GM12878 (cell line): Measurements from ENCODE around the gene HIVEP3. TPM values are rescaled to one million over a fixed set of nuclear protein-coding genes. Genes with fewer than 3 reads are reported as not detected.

Source experiments
- ATAC-seq: fragments of 200-7000 bp; cut with Tn5 transposase; 3 replicates; pipeline ENCODE4 v1.9.1; 2020; ENCODE audit warnings: mild to moderate bottlenecking, moderate library complexity
- BruUV-seq: library from RNA; stranded (reverse); fragments of 400-500 nt; replicated peaks from 2 replicates; lab custom pipeline; 2021; lab: Mats Ljungman, UMichigan
- CTCF ChIA-PET: fragments of 300-600 bp; sonication (Branson Sonifier 250); formaldehyde crosslinking; extraction: SDS; loops from one replicate; lab custom pipeline; 2021; ENCODE audit warnings: inconsistent platforms; lab: Yijun Ruan, JAX
- POLR2A ChIA-PET: fragments of 350-600 bp; formaldehyde crosslinking; extraction: SDS; loops from one replicate; lab custom pipeline; 2021; ENCODE audit warnings: inconsistent platforms; lab: Charles Lee
- RAD21 ChIA-PET: fragments of 300-600 bp; sonication (Branson Sonifier 250); formaldehyde crosslinking; loops from one replicate; lab custom pipeline; 2023; ENCODE audit warnings: antibody characterized with exemption; ENCODE audit not compliant: unreplicated experiment; lab: Charles Lee
- SMC1A ChIA-PET: fragments of 300-600 bp; sonication (Branson Sonifier 250); formaldehyde crosslinking; loops from one replicate; lab custom pipeline; 2023; ENCODE audit not compliant: unreplicated experiment, uncharacterized antibody; lab: Charles Lee
- DNase-seq: peaks from one replicate; pipeline ENCODE4 v3.0.0-alpha.2; 2011; ENCODE audit warnings: low read depth, low spot score
- FAIRE-seq: peaks from 3 replicates; lab custom pipeline; 2011; peaks lifted over from hg19 to GRCh38; lab: Jason Lieb, UNC
- H2AFZ ChIP-seq: 2 replicates; pipeline ENCODE4 v1.6.0; 2011; ENCODE audit warnings: low read depth, low read length, control low read depth; ENCODE audit not compliant: control insufficient read depth
- H3K27ac ChIP-seq: 2 replicates; pipeline ENCODE4 v1.5.1; 2011; ENCODE audit warnings: control low read depth; ENCODE audit not compliant: control insufficient read depth, insufficient read depth
- H3K27me3 ChIP-seq, 2 experiments: replicated peaks in 1 of 2; 2 replicates each; pipeline versions ENCODE4 v1.6.0 to v1.6.1; 2011; ENCODE audit warnings: low read length in 1 of 2; ENCODE audit not compliant: control insufficient read depth in 2 of 2, insufficient read depth in 2 of 2
- H3K36me3 ChIP-seq, 2 experiments: 2 replicates each; pipeline ENCODE4 v1.5.1; 2011; ENCODE audit warnings: low read length in 1 of 2; ENCODE audit not compliant: control insufficient read depth in 2 of 2, insufficient read depth in 2 of 2
- H3K4me1 ChIP-seq: 2 replicates; pipeline ENCODE4 v1.6.1; 2011; ENCODE audit warnings: mild to moderate bottlenecking, low read length, moderate library complexity, mixed read lengths; ENCODE audit not compliant: control insufficient read depth, insufficient read depth
- H3K4me2 ChIP-seq: 2 replicates; pipeline ENCODE4 v1.6.0; 2011; ENCODE audit warnings: control low read depth; ENCODE audit not compliant: control insufficient read depth, insufficient read depth
- H3K4me3 ChIP-seq: fragments of 200-600 bp; sonication (generic); 2 replicates; pipeline ENCODE4 v1.5.1; 2016
- H3K79me2 ChIP-seq: 2 replicates; pipeline ENCODE4 v1.6.0; 2011; ENCODE audit warnings: low read length; ENCODE audit not compliant: control insufficient read depth, insufficient read depth
- H3K9ac ChIP-seq: 2 replicates; pipeline ENCODE4 v1.8.0; 2011; ENCODE audit warnings: low read length, control low read depth, mixed read lengths; ENCODE audit not compliant: control insufficient read depth, insufficient read depth
- H3K9me3 ChIP-seq: replicated peaks from 3 replicates; pipeline ENCODE4 v1.5.1; 2011; ENCODE audit warnings: mild to moderate bottlenecking, low read length; ENCODE audit not compliant: control insufficient read depth, insufficient read depth
- H4K20me1 ChIP-seq: 2 replicates; pipeline ENCODE4 v1.6.0; 2011; ENCODE audit not compliant: control insufficient read depth, insufficient read depth
- EZH2 ChIP-seq: IDR thresholded peaks from 2 replicates; pipeline ENCODE4 v1.6.1; 2012; ENCODE audit warnings: low read depth, mild to moderate bottlenecking, control low read depth, inconsistent platforms, low read length, borderline replicate concordance; ENCODE audit not compliant: control insufficient read depth
- WGBS: methylation state at CpG from one replicate; pipeline ENCODE4 v1.1.6; 2016; ENCODE audit warnings: low lambda C conversion rate; ENCODE audit not compliant: insufficient replicate concordance, insufficient coverage; ENCODE audit errors: missing lambda C conversion rate; 5-methylcytosine and 5-hydroxymethylcytosine counted together
- in situ Hi-C: fragments of 300-500 bp; cut with MboI; formaldehyde crosslinking; loops from 9 replicates; pipeline ENCODE4 v1.14.3; 2018; ENCODE audit warnings: mixed read lengths
- intact Hi-C: fragments of 100-400 bp; cut with micrococcal nuclease; formaldehyde crosslinking; loops from one replicate; pipeline ENCODE4 v1.14.2; 2022; ENCODE audit not compliant: unreplicated experiment
- polyA plus RNA-seq, 11 experiments: library from polyadenylated mRNA; depleted of rRNA in 4 of 11; unstranded in 6 of 11; stranded (reverse) in 5 of 11; fragments of >200 nt; fragmentation: Nextera tagmentation in 4 of 11; fragmentation: Illumina TruSeq in 1 of 11; extraction: Ambion mirVana in 4 of 11; extraction: Trizol in 1 of 11; gene quantifications; 1 replicate in 1 of 11; 2 replicates in 10 of 11; pipeline versions ENCODE4 v1.2.1 to v1.2.3, GENCODE V29; 2011 to 2016; ENCODE audit warnings: inconsistent platforms in 2 of 11, missing spikeins in 2 of 11, low read depth in 1 of 11
- total RNA-seq, 4 experiments: library from RNA; depleted of rRNA in 3 of 4; stranded (reverse); fragments of >200 nt in 3 of 4; fragmentation: Illumina TruSeq in 1 of 4; extraction: Trizol in 1 of 4; gene quantifications; 2 replicates each; pipeline versions ENCODE4 v1.2.1 to v1.2.3, GENCODE V29; 2013 to 2021
- TF ChIP-seq, protein P1 (sequence below): fragments of 150-350 bp; IDR thresholded peaks from 2 replicates; pipeline ENCODE4 v1.6.1; 2016; ENCODE audit warnings: low read depth, low read length

Gene HIVEP3
- total and polyA plus RNA-seq, 10 of the 15 experiments (the other 5 are each of a cell fraction or from before 2014, with no cell fraction given), result 1.8 to 13.6 (median 3.8) TPM

DNA sequence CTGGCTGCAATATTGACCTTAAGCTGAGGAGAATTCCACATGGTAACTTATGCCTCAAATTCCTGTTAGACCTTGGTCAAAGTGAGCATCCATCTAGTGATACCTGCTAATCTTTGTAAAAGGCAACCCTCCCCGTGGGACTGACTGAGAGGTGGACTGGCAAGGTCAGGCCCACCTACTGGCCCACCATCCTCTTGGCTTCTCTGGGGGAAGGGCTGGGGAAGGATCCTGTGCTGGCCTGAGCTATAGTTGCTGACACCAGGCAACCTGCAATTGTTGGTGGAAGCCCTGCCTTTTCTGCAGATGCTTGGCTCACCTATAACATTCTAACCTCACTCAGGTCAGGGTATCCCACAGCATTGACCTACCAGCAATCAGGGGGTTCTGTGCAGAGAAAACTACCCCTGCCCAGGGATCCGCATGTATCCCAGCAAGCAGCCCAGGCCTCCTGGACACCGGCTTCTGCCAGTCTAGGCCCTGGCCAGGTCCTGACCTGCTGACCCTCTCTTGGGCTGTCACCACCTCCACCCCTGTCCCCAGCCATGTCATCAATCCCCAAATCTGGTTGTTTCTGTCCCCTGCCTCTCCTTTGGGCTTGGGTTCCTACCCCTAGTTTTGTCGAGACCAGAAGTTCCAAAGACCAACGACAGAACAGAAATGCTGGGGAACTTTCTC, 326.1 kb downstream of the HIVEP3 start:
- TF ChIP-seq, protein P1, sequence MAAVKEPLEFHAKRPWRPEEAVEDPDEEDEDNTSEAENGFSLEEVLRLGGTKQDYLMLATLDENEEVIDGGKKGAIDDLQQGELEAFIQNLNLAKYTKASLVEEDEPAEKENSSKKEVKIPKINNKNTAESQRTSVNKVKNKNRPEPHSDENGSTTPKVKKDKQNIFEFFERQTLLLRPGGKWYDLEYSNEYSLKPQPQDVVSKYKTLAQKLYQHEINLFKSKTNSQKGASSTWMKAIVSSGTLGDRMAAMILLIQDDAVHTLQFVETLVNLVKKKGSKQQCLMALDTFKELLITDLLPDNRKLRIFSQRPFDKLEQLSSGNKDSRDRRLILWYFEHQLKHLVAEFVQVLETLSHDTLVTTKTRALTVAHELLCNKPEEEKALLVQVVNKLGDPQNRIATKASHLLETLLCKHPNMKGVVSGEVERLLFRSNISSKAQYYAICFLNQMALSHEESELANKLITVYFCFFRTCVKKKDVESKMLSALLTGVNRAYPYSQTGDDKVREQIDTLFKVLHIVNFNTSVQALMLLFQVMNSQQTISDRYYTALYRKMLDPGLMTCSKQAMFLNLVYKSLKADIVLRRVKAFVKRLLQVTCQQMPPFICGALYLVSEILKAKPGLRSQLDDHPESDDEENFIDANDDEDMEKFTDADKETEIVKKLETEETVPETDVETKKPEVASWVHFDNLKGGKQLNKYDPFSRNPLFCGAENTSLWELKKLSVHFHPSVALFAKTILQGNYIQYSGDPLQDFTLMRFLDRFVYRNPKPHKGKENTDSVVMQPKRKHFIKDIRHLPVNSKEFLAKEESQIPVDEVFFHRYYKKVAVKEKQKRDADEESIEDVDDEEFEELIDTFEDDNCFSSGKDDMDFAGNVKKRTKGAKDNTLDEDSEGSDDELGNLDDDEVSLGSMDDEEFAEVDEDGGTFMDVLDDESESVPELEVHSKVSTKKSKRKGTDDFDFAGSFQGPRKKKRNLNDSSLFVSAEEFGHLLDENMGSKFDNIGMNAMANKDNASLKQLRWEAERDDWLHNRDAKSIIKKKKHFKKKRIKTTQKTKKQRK, result no peak
- DNase-seq (no peak), ATAC-seq (no peak), FAIRE-seq (no peak)
- no peaks in the 10 kb centered on the region for H3K4me1 ChIP-seq
- no peaks in the 10 kb centered on the region for H3K79me2 ChIP-seq
- intact Hi-C loops (no loop called here), in situ Hi-C loops (no loop called here)
- no peaks in the 10 kb centered on the region for H4K20me1 ChIP-seq
- 81% methylated on average over 5 of the region's 5 CpGs for WGBS
- H3K4me3 ChIP-seq, result no peak overlapping the region
- ChIA-PET RAD21 (no interaction called here), CTCF (interaction anchor here (1.0 kb wide), 1 partner anchor 12 kb away, joined by 3 read pairs; no protein-coding TSS in a partner anchor), POLR2A (no interaction called here), SMC1A (interaction anchor here (0.7 to 1.1 kb wide), 2 partner anchors 12 to 66 kb away, joined by 3 read pairs; no protein-coding TSS in a partner anchor)
- H2AFZ ChIP-seq, result no peak overlapping the region
- H3K27me3 ChIP-seq, result no peaks in the 10 kb centered on the region
- BruUV-seq, result no TSS peak
- no peaks in the 10 kb centered on the region for H3K9me3 ChIP-seq
- no peak overlapping the region for H3K27ac ChIP-seq
- H3K9ac ChIP-seq, result no peak overlapping the region
- no peaks in the 10 kb centered on the region; a peak in 1 of 4 replicates for H3K36me3 ChIP-seq
- H3K4me2 ChIP-seq, result no peak overlapping the region

DNA sequence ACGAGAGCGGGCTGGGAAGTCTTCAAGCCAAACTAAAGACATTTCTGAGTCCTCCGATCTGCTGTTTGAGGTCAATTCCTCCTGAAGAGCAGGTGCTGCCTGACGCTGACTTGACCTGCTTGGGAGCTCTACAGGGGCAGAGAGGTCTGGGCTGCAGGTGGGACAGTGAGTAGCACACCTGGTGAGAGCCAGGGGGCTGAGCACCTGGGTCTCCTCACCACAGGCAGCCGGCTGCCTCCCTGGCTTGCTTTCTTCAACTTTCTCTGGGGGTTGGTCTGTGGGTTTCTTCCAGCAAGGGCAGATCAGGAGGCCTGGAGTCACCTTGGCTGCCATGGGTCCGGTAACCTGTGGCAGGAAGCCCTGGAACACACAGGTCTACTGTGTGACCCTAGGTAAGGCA, 326.8 kb downstream of the HIVEP3 start:
- in situ Hi-C loops, result no loop called here
- Histone ChIP-seq H3K27ac (no peak overlapping the region), H3K9ac (no peak overlapping the region), H3K4me1 (no peaks in the 10 kb centered on the region), H3K79me2 (no peaks in the 10 kb centered on the region), H2AFZ (no peak overlapping the region), H3K4me2 (no peak overlapping the region), H3K4me3 (no peak overlapping the region), H3K27me3 (no peaks in the 10 kb centered on the region), H4K20me1 (no peaks in the 10 kb centered on the region), H3K36me3 (no peaks in the 10 kb centered on the region; a peak in 1 of 4 replicates), H3K9me3 (no peaks in the 10 kb centered on the region)
- no TSS peak for BruUV-seq
- no peak for TF ChIP-seq EZH2
- FAIRE-seq (no peak), DNase-seq (no peak), ATAC-seq (no peak)
- RAD21 ChIA-PET, result no interaction called here
- POLR2A ChIA-PET, result no interaction called here
- CTCF ChIA-PET, result interaction anchor here (1.0 kb wide), 1 partner anchor 12 kb away, joined by 3 read pairs; no protein-coding TSS in a partner anchor
- intact Hi-C loops, result no loop called here
- 67% methylated on average over 5 of the region's 6 CpGs for WGBS
- SMC1A ChIA-PET, result no interaction called here
